Activated B cell treated with CpG ODN at 0.5 μM for 24 hours (primary cell): ENCODE data around the gene INTS2. TPM values are rescaled to one million over a fixed set of nuclear protein-coding genes. Genes with fewer than 3 reads are reported as not detected.

Experiments used
- ATAC-seq: fragments of 200-7000 bp; cut with Tn5 transposase; one replicate; pipeline ENCODE4 v1.10.0; 2021; ENCODE audit warnings: low read depth, mild to moderate bottlenecking, moderate library complexity
- CTCF ChIA-PET: fragments of 350-600 bp; sonication (Branson Sonifier 250); formaldehyde crosslinking; loops from one replicate; lab custom pipeline; 2021; ENCODE audit warnings: antibody characterized with exemption; lab: Charles Lee
- POLR2A ChIA-PET: fragments of 350-600 bp; sonication (Branson Sonifier 250); formaldehyde crosslinking; loops from one replicate; lab custom pipeline; 2021; ENCODE audit warnings: antibody characterized with exemption; lab: Charles Lee
- DNase-seq: peaks from one replicate; pipeline ENCODE4 v3.0.0; 2022
- H3K27ac Mint-ChIP-seq: one replicate; pipeline ENCODE4 v1.8.0; 2020; ENCODE audit warnings: mixed read lengths
- H3K27me3 Mint-ChIP-seq: one replicate; pipeline ENCODE4 v1.8.0; 2021; ENCODE audit warnings: mixed read lengths
- H3K36me3 Mint-ChIP-seq: one replicate; pipeline ENCODE4 v1.8.0; 2021; ENCODE audit warnings: low read depth, mixed read lengths
- H3K4me1 Mint-ChIP-seq: one replicate; pipeline ENCODE4 v1.8.0; 2021; ENCODE audit warnings: mixed read lengths
- H3K4me3 Mint-ChIP-seq: one replicate; pipeline ENCODE4 v1.8.0; 2020; ENCODE audit warnings: mild to moderate bottlenecking, mixed read lengths
- H3K9me3 Mint-ChIP-seq: one replicate; pipeline ENCODE4 v1.8.0; 2020; ENCODE audit warnings: mixed read lengths
- CTCF ChIP-seq: fragments of 200-600 bp; IDR thresholded peaks from one replicate; pipeline ENCODE4 v1.8.0; 2022; ENCODE audit warnings: antibody characterized with exemption, mild to moderate bottlenecking
- intact Hi-C: fragments of 100-400 bp; cut with micrococcal nuclease; formaldehyde crosslinking; loops from one replicate; pipeline ENCODE4 v1.15.1; 2024
- total RNA-seq: library from RNA; stranded (reverse); gene quantifications from 2 replicates; pipeline ENCODE4 v1.2.3, GENCODE V29; 2022

INTS2 gene
- 21.4 and 21.8 TPM in 2 replicates for total RNA-seq

GRCh38 chr17:61927208-61928100, at the start of gene INTS2:
TSS of gene INTS2 (minus strand) at chr17:61927982. CDS start at chr17:61926644, 1,338 bp downstream.
- Mint-ChIP-seq H3K9me3 (no peaks in the 10 kb centered on the region), H3K4me3 (peak within 1 kb of the TSS; percentile 90), H3K4me1 (peaks cover 17% of the 10 kb centered on the region), H3K27ac (peak within 1 kb of the TSS; percentile 93), H3K36me3 (peaks cover 33% of the 10 kb centered on the region), H3K27me3 (no peaks in the 10 kb centered on the region)
- CTCF ChIA-PET, result no interaction called here
- TF ChIP-seq CTCF, result no peak
- DNase-seq, result peak; percentile 92
- POLR2A ChIA-PET, result interaction anchor here (0.8 to 1.2 kb wide), 2 partner anchors 65 to 137 kb away, joined by 3 read pairs; partner anchors contain the start of gene MED13
- intact Hi-C loops, result loop anchor here (1.0 kb wide), 3 partner anchors 64 to 1250 kb away; partner anchors contain the start of genes BCAS3, BRIP1 and MED13
- ATAC-seq, result peak; percentile 92

GRCh38 chr17:61974115-61974514, 46.3 kb upstream of the INTS2 start:
- Mint-ChIP-seq H3K4me1 (peaks cover 10% of the 10 kb centered on the region), H3K27ac (no peak overlapping the region), H3K4me3 (no peak overlapping the region), H3K9me3 (no peaks in the 10 kb centered on the region), H3K36me3 (peaks cover 69% of the 10 kb centered on the region), H3K27me3 (no peaks in the 10 kb centered on the region)
- POLR2A ChIA-PET, result interaction anchor here (0.9 kb wide), 2 partner anchors 14 to 135 kb away, joined by 3 read pairs; no protein-coding TSS in a partner anchor
- intact Hi-C loops, result no loop called here
- DNase-seq, result no peak
- no peak for ATAC-seq
- CTCF ChIA-PET, result no interaction called here
- TF ChIP-seq CTCF, result no peak

- CTCF ChIA-PET, result no interaction called here
- Mint-ChIP-seq H3K4me3 (no peak overlapping the region), H3K27ac (no peak overlapping the region), H3K9me3 (no peaks in the 10 kb centered on the region), H3K4me1 (peaks cover 10% of the 10 kb centered on the region), H3K27me3 (no peaks in the 10 kb centered on the region), H3K36me3 (peaks cover 64% of the 10 kb centered on the region)
- ATAC-seq (no peak), DNase-seq (no peak)
- intact Hi-C loops, result no loop called here
- no peak for TF ChIP-seq CTCF
- POLR2A ChIA-PET, result no interaction called here
Measured at GRCh38 chr17:61972311-61972710, 44.5 kb upstream of the INTS2 start.

GRCh38 chr17:61970030-61970429, 42.2 kb upstream of the INTS2 start:
- ATAC-seq (no peak), DNase-seq (no peak)
- Mint-ChIP-seq H3K4me1 (peaks cover 3% of the 10 kb centered on the region), H3K27ac (no peak overlapping the region), H3K9me3 (no peaks in the 10 kb centered on the region), H3K4me3 (no peak overlapping the region), H3K27me3 (no peaks in the 10 kb centered on the region), H3K36me3 (peaks cover 64% of the 10 kb centered on the region)
- POLR2A ChIA-PET, result no interaction called here
- intact Hi-C loops, result no loop called here
- CTCF ChIA-PET, result no interaction called here
- TF ChIP-seq CTCF, result no peak

GRCh38 chr17:61968757-61969156, 41.0 kb upstream of the INTS2 start:
- no peak for ATAC-seq
- H3K4me3 Mint-ChIP-seq, result no peak overlapping the region
- POLR2A ChIA-PET, result interaction anchor here (0.7 kb wide), 1 partner anchor 10 kb away, joined by 3 read pairs; no protein-coding TSS in a partner anchor
- intact Hi-C loops, result no loop called here
- peaks cover 65% of the 10 kb centered on the region for H3K36me3 Mint-ChIP-seq
- DNase-seq, result no peak
- no peaks in the 10 kb centered on the region for H3K4me1 Mint-ChIP-seq
- no peaks in the 10 kb centered on the region for H3K27me3 Mint-ChIP-seq
- H3K27ac Mint-ChIP-seq, result no peak overlapping the region
- H3K9me3 Mint-ChIP-seq, result no peaks in the 10 kb centered on the region
- CTCF ChIA-PET, result no interaction called here
- TF ChIP-seq CTCF, result no peak
